ENCODE data around the gene MAMDC4. TPM values are rescaled to one million over a fixed set of nuclear protein-coding genes. Genes with fewer than 3 reads are reported as not detected.
A peak's percentile ranks its signal among the peaks of the same experiment; 100 is the strongest.

The MAMDC4 gene
- total and polyA plus RNA-seq, 2 of the 13 experiments (the other 11 are each of a cell fraction or from before 2014, with no cell fraction given): 6.0 to 6.8 TPM

GRCh38 chr9:136886610-136887597 lies 34.8 kb downstream of the MAMDC4 start (continued):
- TF ChIP-seq PLRG1 (conservative IDR thresholded peaks at IDR 0.05): no peak
- TF ChIP-seq ZNF263 (CRISPR knock-in tag; IDR thresholded peaks at IDR 0.05): no peak
- TF ChIP-seq YEATS4 (CRISPR knock-in tag; IDR thresholded peaks at IDR 0.05; ENCODE audit: borderline replicate concordance): 0 out of 2 replicates have a peak, but pooled peaks have one; percentile 24
- TF ChIP-seq EEA1 (CRISPR knock-in tag; IDR thresholded peaks at IDR 0.05; ENCODE audit: borderline replicate concordance): no peak
- TF ChIP-seq NR1H2 (CRISPR knock-in tag; IDR thresholded peaks at IDR 0.05; ENCODE audit: borderline replicate concordance, low read depth): no peak
- no peak for TF ChIP-seq ZNF318 (CRISPR knock-in tag; IDR thresholded peaks at IDR 0.05)
- TF ChIP-seq SIX1 (CRISPR knock-in tag; IDR thresholded peaks at IDR 0.05; ENCODE audit: borderline replicate concordance): no peak
- peak; percentile 58; the same call in 1 of the 2 replicates for TF ChIP-seq ZBTB7B (CRISPR knock-in tag; IDR thresholded peaks at IDR 0.05)
- peak; percentile 92 for TF ChIP-seq ZBTB7A (CRISPR knock-in tag; IDR thresholded peaks at IDR 0.05)
- TF ChIP-seq ZNF329 (CRISPR knock-in tag; IDR thresholded peaks at IDR 0.05; ENCODE audit: low read depth): peak; percentile 74; the same call in 1 of the 2 replicates
- no peak for TF ChIP-seq FOXK1 (CRISPR knock-in tag; IDR thresholded peaks at IDR 0.05; ENCODE audit: borderline replicate concordance, low read depth)
- no peak for TF ChIP-seq KLF9 (CRISPR knock-in tag; IDR thresholded peaks at IDR 0.05; ENCODE audit: low read depth)
- no peak for TF ChIP-seq ZNF124 (CRISPR knock-in tag; IDR thresholded peaks at IDR 0.05)
- TF ChIP-seq SNAPC2 (CRISPR knock-in tag; IDR thresholded peaks at IDR 0.05): no peak
- TF ChIP-seq ZXDC (CRISPR knock-in tag; IDR thresholded peaks at IDR 0.05): no peak
- TF ChIP-seq ZBTB37 (CRISPR knock-in tag; IDR thresholded peaks at IDR 0.05): no peak
